K562 (cell line): ENCODE results near the gene PRKG1. TPM values are rescaled to one million over a fixed set of nuclear protein-coding genes. Genes with fewer than 3 reads are reported as not detected.

Experiments
- ATAC-seq: fragments of 200-7000 bp; cut with Tn5 transposase; 3 replicates; pipeline ENCODE4 v1.9.1; 2020; ENCODE audit warnings: moderate library complexity
- BruUV-seq: library from RNA; stranded (reverse); fragments of 400-500 nt; replicated peaks from 2 replicates; lab custom pipeline; 2021; lab: Mats Ljungman, UMichigan
- CTCF ChIA-PET: fragments of 300-600 bp; formaldehyde crosslinking; extraction: SDS; loops from one replicate; lab custom pipeline; 2021; ENCODE audit warnings: low intra/inter-chr PET ratio; lab: Yijun Ruan, JAX
- POLR2A ChIA-PET: fragments of 300-600, 350-650 bp; sonication (Branson Sonifier 250); formaldehyde crosslinking; extraction: SDS; loops from one replicate; lab custom pipeline; 2021; ENCODE audit warnings: antibody characterized with exemption, inconsistent platforms; lab: Yijun Ruan, JAX
- DNase-seq, 4 experiments: peaks; one replicate each; pipeline versions ENCODE4 v3.0.0 to v3.0.0-alpha.2; 2011 to 2018; ENCODE audit warnings: low spot score in 3 of 4, mixed read lengths in 3 of 4; ENCODE audit errors: extremely low read depth in 1 of 4
- FAIRE-seq: peaks from 2 replicates; lab custom pipeline; 2011; peaks lifted over from hg19 to GRCh38; lab: Jason Lieb, UNC
- H2AFZ ChIP-seq: 2 replicates; pipeline ENCODE4 v1.6.0; 2011; ENCODE audit warnings: low read depth, low read length, control low read depth, inconsistent platforms
- H3K27ac ChIP-seq: fragments of 200-600 bp; 3 replicates; pipeline ENCODE4 v1.8.0; 2011; ENCODE audit warnings: low read depth, mild to moderate bottlenecking, control low read depth, inconsistent platforms, low read length, moderate library complexity, mixed read lengths; ENCODE audit errors: extremely low read depth
- H3K27me3 ChIP-seq, 2 experiments: fragments of 300-600 bp in 1 of 2; 2 replicates in 1 of 2; 3 replicates in 1 of 2; pipeline versions ENCODE4 v1.6.0 to v1.8.0; 2011; ENCODE audit warnings: inconsistent platforms in 2 of 2, low read length in 2 of 2, mild to moderate bottlenecking in 1 of 2, mixed read lengths in 1 of 2, moderate library complexity in 1 of 2; ENCODE audit not compliant: control insufficient read depth in 2 of 2, insufficient read depth in 2 of 2
- H3K36me3 ChIP-seq: fragments of 300-600 bp; 3 replicates; pipeline ENCODE4 v1.8.0; 2011; ENCODE audit warnings: mild to moderate bottlenecking, low read length, inconsistent platforms; ENCODE audit not compliant: control insufficient read depth, insufficient read depth
- H3K4me1 ChIP-seq, 2 experiments: fragments of 200-600 bp in 1 of 2; replicated peaks in 1 of 2; 2 replicates in 1 of 2; 3 replicates in 1 of 2; pipeline versions ENCODE4 v1.5.1 to v1.8.0; 2011; ENCODE audit warnings: inconsistent platforms in 2 of 2, low read length in 2 of 2, mild to moderate bottlenecking in 1 of 2, mixed read lengths in 1 of 2, moderate library complexity in 1 of 2; ENCODE audit not compliant: control insufficient read depth in 2 of 2, insufficient read depth in 2 of 2
- H3K4me2 ChIP-seq: 2 replicates; pipeline ENCODE4 v1.6.1; 2011; ENCODE audit warnings: low read length, control low read depth, inconsistent platforms, mixed read lengths; ENCODE audit not compliant: insufficient read depth
- H3K4me3 ChIP-seq: fragments of 200-600 bp; sonication (generic), shearing (Covaris generic); 2 replicates; pipeline ENCODE4 v1.5.1; 2016; ENCODE audit warnings: control low read depth, inconsistent platforms
- H3K79me2 ChIP-seq: fragments of 200-600 bp; 3 replicates; pipeline ENCODE4 v1.8.0; 2011; ENCODE audit warnings: low read length, inconsistent platforms; ENCODE audit not compliant: control insufficient read depth, insufficient read depth
- H3K9ac ChIP-seq, 2 experiments: 2 replicates each; pipeline versions ENCODE4 v1.6.0 to v1.6.1; 2011; ENCODE audit warnings: low read depth in 2 of 2, low read length in 2 of 2, control low read depth in 1 of 2, inconsistent platforms in 1 of 2, mild to moderate bottlenecking in 1 of 2, mixed read lengths in 1 of 2; ENCODE audit not compliant: insufficient read depth in 1 of 2
- H3K9me1 ChIP-seq: one replicate; pipeline ENCODE4 v1.6.0; 2011; ENCODE audit warnings: inconsistent platforms, mild to moderate bottlenecking, low read length, moderate library complexity; ENCODE audit not compliant: control insufficient read depth, insufficient read depth
- H3K9me3 ChIP-seq: replicated peaks from 2 replicates; pipeline ENCODE4 v1.5.1; 2011; ENCODE audit warnings: low read depth, low read length, inconsistent platforms; ENCODE audit not compliant: control insufficient read depth, insufficient read depth
- H4K20me1 ChIP-seq: replicated peaks from 2 replicates; pipeline ENCODE4 v1.6.1; 2011; ENCODE audit warnings: low read length, inconsistent platforms, mixed read lengths; ENCODE audit not compliant: control insufficient read depth, insufficient read depth
- EWSR1 ChIP-seq: fragments of 450-650 bp; IDR thresholded peaks from 2 replicates; pipeline ENCODE4 v1.6.1; 2018; ENCODE audit warnings: borderline replicate concordance, mild to moderate bottlenecking, low read depth, moderate library complexity; ENCODE audit not compliant: partially characterized antibody
- SRSF3 ChIP-seq: fragments of 200-400 bp; formaldehyde crosslinking; IDR thresholded peaks from 2 replicates; pipeline ENCODE4 v1.6.1; 2016; ENCODE audit warnings: mild to moderate bottlenecking, low read length, moderate library complexity; ENCODE audit not compliant: insufficient read depth
- TAF7 ChIP-seq: fragments of 450-650 bp; IDR thresholded peaks from 2 replicates; pipeline ENCODE4 v1.6.1; 2016; ENCODE audit warnings: missing genetic modification characterization, missing compliant biosample characterization
- TCF3 ChIP-seq: sonication (generic); formaldehyde crosslinking; IDR thresholded peaks from 2 replicates; pipeline ENCODE4 v1.4.0; 2020; ENCODE audit warnings: mild to moderate bottlenecking, missing genetic modification reagents
- YBX1 ChIP-seq: fragments of 450-650 bp; IDR thresholded peaks from 2 replicates; pipeline ENCODE4 v1.7.1; 2016; ENCODE audit warnings: mild to moderate bottlenecking
- ZNF239 ChIP-seq: fragments of 250-450 bp; sonication (Bioruptor Pico); IDR thresholded peaks from 2 replicates; pipeline ENCODE4 v1.4.0; 2020; ENCODE audit warnings: mild to moderate bottlenecking
- WGBS: fragments of 100-300 bp; shearing (Covaris generic); methylation state at CpG from one replicate; pipeline ENCODE4 v1.1.6; 2016; ENCODE audit warnings: low coverage, mixed read lengths; ENCODE audit not compliant: insufficient coverage; ENCODE audit errors: missing lambda C conversion rate; 5-methylcytosine and 5-hydroxymethylcytosine counted together
- in situ Hi-C: fragments of 300-500 bp; cut with MboI; formaldehyde crosslinking; loops from 4 replicates; pipeline ENCODE4 v1.15.0; 2018; ENCODE audit warnings: inconsistent platforms, mixed read lengths
- intact Hi-C: fragments of 100-400 bp; cut with micrococcal nuclease; formaldehyde crosslinking; loops from 2 replicates; pipeline ENCODE4 v1.14.2; 2022
- polyA plus RNA-seq, 8 experiments: library from polyadenylated mRNA; depleted of rRNA in 4 of 8; stranded (reverse) in 5 of 8; unstranded in 3 of 8; fragments of >200 nt; fragmentation: Nextera tagmentation in 2 of 8; fragmentation: Illumina TruSeq in 1 of 8; extraction: Ambion mirVana in 2 of 8; extraction: Trizol in 1 of 8; gene quantifications; 2 replicates each; pipeline versions ENCODE4 v1.2.1 to v1.2.3, GENCODE V29; 2011 to 2014; ENCODE audit warnings: inconsistent platforms in 1 of 8, missing spikeins in 1 of 8
- total RNA-seq, 7 experiments: library from RNA; depleted of rRNA in 6 of 7; stranded (reverse); fragments of >200 nt in 6 of 7; fragmentation: Illumina TruSeq in 2 of 7; extraction: Trizol in 2 of 7; gene quantifications; 2 replicates each; pipeline versions ENCODE4 v1.2.1 to v1.2.3, GENCODE V29; 2011 to 2021; ENCODE audit warnings: low replicate concordance in 1 of 7
- TF ChIP-seq, protein P1 (sequence below): fragments of 250-450 bp; sonication (Bioruptor Pico); IDR thresholded peaks from 2 replicates; pipeline ENCODE4 v1.5.0; 2021
- TF ChIP-seq, protein P2 (sequence below): sonication (generic); formaldehyde crosslinking; IDR thresholded peaks from 2 replicates; pipeline ENCODE4 v1.8.0; 2022; ENCODE audit warnings: mild to moderate bottlenecking, missing genetic modification reagents
- TF ChIP-seq, protein P3 (sequence below): fragments of 150-350 bp; conservative IDR thresholded peaks from 2 replicates; pipeline ENCODE4 v1.6.1; 2014; ENCODE audit warnings: low read length
- TF ChIP-seq, protein P4 (sequence below), 2 experiments: IDR thresholded peaks; 2 replicates each; pipeline ENCODE4 v1.6.1; 2012; ENCODE audit warnings: improper control_type of control experiment in 2 of 2, low read depth in 2 of 2, low read length in 2 of 2, borderline replicate concordance in 1 of 2
- TF ChIP-seq, protein P5 (sequence below), 2 experiments: fragments of 450-650 bp in 1 of 2; sonication (generic) in 1 of 2; formaldehyde crosslinking; conservative IDR thresholded peaks; 2 replicates each; pipeline versions ENCODE4 v1.4.0 to v1.8.1; 2020 to 2022; ENCODE audit warnings: mild to moderate bottlenecking in 1 of 2, missing genetic modification reagents in 1 of 2
- TF ChIP-seq, protein P6 (sequence below): fragments of 450-650 bp; IDR thresholded peaks from 2 replicates; pipeline ENCODE4 v1.6.1; 2016; ENCODE audit warnings: borderline replicate concordance

The PRKG1 gene
- total and polyA plus RNA-seq, 9 of the 15 experiments (the other 6 are each of a cell fraction or from before 2014, with no cell fraction given): 0.22 TPM; not detected in 8

DNA sequence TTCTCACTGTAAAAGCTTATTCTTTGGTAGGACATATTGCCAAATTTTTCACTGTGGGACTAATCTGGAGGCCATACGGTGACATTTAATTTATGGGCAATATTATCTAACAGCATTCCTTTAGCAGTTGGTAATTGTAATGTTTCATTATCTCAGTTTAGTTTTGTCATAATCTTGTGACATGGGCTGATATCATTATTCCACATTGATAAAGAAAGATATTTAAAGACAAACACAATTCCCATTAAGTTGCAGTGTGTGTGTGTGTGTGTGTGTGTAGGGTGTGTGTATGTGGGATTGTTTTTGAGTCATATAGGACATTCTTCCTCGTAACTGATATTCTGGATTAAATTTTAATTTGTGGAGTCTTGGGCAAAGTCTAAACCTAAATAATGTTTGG is 238.5 kb downstream of the PRKG1 start:
- no peaks in the 10 kb centered on the region for H3K4me1 ChIP-seq
- no TSS peak for BruUV-seq
- H3K27me3 ChIP-seq: no peaks in the 10 kb centered on the region
- no peaks in the 10 kb centered on the region for H4K20me1 ChIP-seq
- H2AFZ ChIP-seq: no peak overlapping the region
- POLR2A ChIA-PET: no interaction called here
- intact Hi-C loops (no loop called here), in situ Hi-C loops (no loop called here)
- ATAC-seq: no peak
- H3K9me1 ChIP-seq: no peaks in the 10 kb centered on the region
- H3K9ac ChIP-seq: no peak overlapping the region
- H3K36me3 ChIP-seq: no peaks in the 10 kb centered on the region
- no peak overlapping the region for H3K4me2 ChIP-seq
- no peak overlapping the region for H3K4me3 ChIP-seq
- CTCF ChIA-PET: no interaction called here
- no peaks in the 10 kb centered on the region for H3K79me2 ChIP-seq
- H3K27ac ChIP-seq: no peak overlapping the region
- no peaks in the 10 kb centered on the region for H3K9me3 ChIP-seq
- 0% methylated on average over 2 of the region's 2 CpGs for WGBS
- FAIRE-seq: no peak
- no peak for DNase-seq
- TF ChIP-seq, protein P1, sequence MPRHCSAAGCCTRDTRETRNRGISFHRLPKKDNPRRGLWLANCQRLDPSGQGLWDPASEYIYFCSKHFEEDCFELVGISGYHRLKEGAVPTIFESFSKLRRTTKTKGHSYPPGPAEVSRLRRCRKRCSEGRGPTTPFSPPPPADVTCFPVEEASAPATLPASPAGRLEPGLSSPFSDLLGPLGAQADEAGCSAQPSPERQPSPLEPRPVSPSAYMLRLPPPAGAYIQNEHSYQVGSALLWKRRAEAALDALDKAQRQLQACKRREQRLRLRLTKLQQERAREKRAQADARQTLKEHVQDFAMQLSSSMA (CRISPR knock-in tag): no peak
- TF ChIP-seq TAF7 (tag) (no peak), ZNF239 (CRISPR knock-in tag) (no peak), TCF3 (no peak), YBX1 (no peak), SRSF3 (no peak), EWSR1 (no peak)
- TF ChIP-seq, protein P2, sequence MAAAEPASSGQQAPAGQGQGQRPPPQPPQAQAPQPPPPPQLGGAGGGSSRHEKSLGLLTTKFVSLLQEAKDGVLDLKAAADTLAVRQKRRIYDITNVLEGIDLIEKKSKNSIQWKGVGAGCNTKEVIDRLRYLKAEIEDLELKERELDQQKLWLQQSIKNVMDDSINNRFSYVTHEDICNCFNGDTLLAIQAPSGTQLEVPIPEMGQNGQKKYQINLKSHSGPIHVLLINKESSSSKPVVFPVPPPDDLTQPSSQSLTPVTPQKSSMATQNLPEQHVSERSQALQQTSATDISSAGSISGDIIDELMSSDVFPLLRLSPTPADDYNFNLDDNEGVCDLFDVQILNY (CRISPR knock-in tag): no peak
- TF ChIP-seq, protein P3, sequence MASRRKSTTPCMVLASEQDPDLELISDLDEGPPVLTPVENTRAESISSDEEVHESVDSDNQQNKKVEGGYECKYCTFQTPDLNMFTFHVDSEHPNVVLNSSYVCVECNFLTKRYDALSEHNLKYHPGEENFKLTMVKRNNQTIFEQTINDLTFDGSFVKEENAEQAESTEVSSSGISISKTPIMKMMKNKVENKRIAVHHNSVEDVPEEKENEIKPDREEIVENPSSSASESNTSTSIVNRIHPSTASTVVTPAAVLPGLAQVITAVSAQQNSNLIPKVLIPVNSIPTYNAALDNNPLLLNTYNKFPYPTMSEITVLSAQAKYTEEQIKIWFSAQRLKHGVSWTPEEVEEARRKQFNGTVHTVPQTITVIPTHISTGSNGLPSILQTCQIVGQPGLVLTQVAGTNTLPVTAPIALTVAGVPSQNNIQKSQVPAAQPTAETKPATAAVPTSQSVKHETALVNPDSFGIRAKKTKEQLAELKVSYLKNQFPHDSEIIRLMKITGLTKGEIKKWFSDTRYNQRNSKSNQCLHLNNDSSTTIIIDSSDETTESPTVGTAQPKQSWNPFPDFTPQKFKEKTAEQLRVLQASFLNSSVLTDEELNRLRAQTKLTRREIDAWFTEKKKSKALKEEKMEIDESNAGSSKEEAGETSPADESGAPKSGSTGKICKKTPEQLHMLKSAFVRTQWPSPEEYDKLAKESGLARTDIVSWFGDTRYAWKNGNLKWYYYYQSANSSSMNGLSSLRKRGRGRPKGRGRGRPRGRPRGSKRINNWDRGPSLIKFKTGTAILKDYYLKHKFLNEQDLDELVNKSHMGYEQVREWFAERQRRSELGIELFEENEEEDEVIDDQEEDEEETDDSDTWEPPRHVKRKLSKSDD: no peak
- TF ChIP-seq, protein P4, sequence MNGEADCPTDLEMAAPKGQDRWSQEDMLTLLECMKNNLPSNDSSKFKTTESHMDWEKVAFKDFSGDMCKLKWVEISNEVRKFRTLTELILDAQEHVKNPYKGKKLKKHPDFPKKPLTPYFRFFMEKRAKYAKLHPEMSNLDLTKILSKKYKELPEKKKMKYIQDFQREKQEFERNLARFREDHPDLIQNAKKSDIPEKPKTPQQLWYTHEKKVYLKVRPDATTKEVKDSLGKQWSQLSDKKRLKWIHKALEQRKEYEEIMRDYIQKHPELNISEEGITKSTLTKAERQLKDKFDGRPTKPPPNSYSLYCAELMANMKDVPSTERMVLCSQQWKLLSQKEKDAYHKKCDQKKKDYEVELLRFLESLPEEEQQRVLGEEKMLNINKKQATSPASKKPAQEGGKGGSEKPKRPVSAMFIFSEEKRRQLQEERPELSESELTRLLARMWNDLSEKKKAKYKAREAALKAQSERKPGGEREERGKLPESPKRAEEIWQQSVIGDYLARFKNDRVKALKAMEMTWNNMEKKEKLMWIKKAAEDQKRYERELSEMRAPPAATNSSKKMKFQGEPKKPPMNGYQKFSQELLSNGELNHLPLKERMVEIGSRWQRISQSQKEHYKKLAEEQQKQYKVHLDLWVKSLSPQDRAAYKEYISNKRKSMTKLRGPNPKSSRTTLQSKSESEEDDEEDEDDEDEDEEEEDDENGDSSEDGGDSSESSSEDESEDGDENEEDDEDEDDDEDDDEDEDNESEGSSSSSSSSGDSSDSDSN (IDR thresholded peaks at IDR 0.05; ENCODE audit: borderline replicate concordance in 1 of 2, low read depth in 2 of 2, low read length in 2 of 2): no peak
- TF ChIP-seq, protein P5, sequence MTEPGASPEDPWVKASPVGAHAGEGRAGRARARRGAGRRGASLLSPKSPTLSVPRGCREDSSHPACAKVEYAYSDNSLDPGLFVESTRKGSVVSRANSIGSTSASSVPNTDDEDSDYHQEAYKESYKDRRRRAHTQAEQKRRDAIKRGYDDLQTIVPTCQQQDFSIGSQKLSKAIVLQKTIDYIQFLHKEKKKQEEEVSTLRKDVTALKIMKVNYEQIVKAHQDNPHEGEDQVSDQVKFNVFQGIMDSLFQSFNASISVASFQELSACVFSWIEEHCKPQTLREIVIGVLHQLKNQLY (CRISPR knock-in tag; conservative IDR thresholded peaks at IDR 0.05): no peak
- TF ChIP-seq, protein P6, sequence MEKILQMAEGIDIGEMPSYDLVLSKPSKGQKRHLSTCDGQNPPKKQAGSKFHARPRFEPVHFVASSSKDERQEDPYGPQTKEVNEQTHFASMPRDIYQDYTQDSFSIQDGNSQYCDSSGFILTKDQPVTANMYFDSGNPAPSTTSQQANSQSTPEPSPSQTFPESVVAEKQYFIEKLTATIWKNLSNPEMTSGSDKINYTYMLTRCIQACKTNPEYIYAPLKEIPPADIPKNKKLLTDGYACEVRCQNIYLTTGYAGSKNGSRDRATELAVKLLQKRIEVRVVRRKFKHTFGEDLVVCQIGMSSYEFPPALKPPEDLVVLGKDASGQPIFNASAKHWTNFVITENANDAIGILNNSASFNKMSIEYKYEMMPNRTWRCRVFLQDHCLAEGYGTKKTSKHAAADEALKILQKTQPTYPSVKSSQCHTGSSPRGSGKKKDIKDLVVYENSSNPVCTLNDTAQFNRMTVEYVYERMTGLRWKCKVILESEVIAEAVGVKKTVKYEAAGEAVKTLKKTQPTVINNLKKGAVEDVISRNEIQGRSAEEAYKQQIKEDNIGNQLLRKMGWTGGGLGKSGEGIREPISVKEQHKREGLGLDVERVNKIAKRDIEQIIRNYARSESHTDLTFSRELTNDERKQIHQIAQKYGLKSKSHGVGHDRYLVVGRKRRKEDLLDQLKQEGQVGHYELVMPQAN: no peak
